Measurements from ENCODE around the gene CHD3. TPM values are rescaled to one million over a fixed set of nuclear protein-coding genes. Genes with fewer than 3 reads are reported as not detected.
A peak's percentile ranks its signal among the peaks of the same experiment; 100 is the strongest.

CHD3 gene
- total and polyA plus RNA-seq, 2 of the 13 experiments (the other 11 are each of a cell fraction or from before 2014, with no cell fraction given), result 2.7 to 3.7 TPM

- no peak for TF ChIP-seq ZNF512 (CRISPR knock-in tag; IDR thresholded peaks at IDR 0.05)
- TF ChIP-seq CERS6 (CRISPR knock-in tag; IDR thresholded peaks at IDR 0.05), result no peak
- TF ChIP-seq YY1 (IDR thresholded peaks at IDR 0.05; ENCODE audit: insufficient read depth, insufficient replicate concordance, low read depth, low read length), result peak; percentile 5
- no peak for TF ChIP-seq EHMT2 (IDR thresholded peaks at IDR 0.05; ENCODE audit: borderline replicate concordance, low read depth, low read length)
- no peak for TF ChIP-seq ATAD3A (CRISPR knock-in tag; IDR thresholded peaks at IDR 0.05)
- no peak for TF ChIP-seq NFYB (CRISPR knock-in tag; IDR thresholded peaks at IDR 0.05)
- no peak for TF ChIP-seq ISX (CRISPR knock-in tag; conservative IDR thresholded peaks at IDR 0.05)
- no peak; the same call in 1 of the 2 replicates for TF ChIP-seq SNAI1 (CRISPR knock-in tag; IDR thresholded peaks at IDR 0.05; ENCODE audit: borderline replicate concordance)
- TF ChIP-seq STAT5B (CRISPR knock-in tag; IDR thresholded peaks at IDR 0.05), result no peak
- peak; percentile 70; the same call in 1 of the 2 replicates for TF ChIP-seq PATZ1 (CRISPR knock-in tag; IDR thresholded peaks at IDR 0.05)
- TF ChIP-seq POLR2AphosphoS5 (IDR thresholded peaks at IDR 0.05; ENCODE audit: low read depth, low read length), result no peak; the same call in 1 of the 2 replicates
- TF ChIP-seq ZNF780A (CRISPR knock-in tag; IDR thresholded peaks at IDR 0.05), result no peak
- no peak for TF ChIP-seq ZNF510 (CRISPR knock-in tag; IDR thresholded peaks at IDR 0.05; ENCODE audit: low read depth)
- TF ChIP-seq ZNF567 (CRISPR knock-in tag; IDR thresholded peaks at IDR 0.05; ENCODE audit: borderline replicate concordance), result no peak
- no peak for TF ChIP-seq ERF (CRISPR knock-in tag; IDR thresholded peaks at IDR 0.05)
- TF ChIP-seq SIN3A (IDR thresholded peaks at IDR 0.05; ENCODE audit: borderline replicate concordance, low read depth, low read length), result peak; percentile 31; the same call in 1 of the 2 replicates
- peak; percentile 69; the same call in 1 of the 2 replicates for TF ChIP-seq ETV6 (CRISPR knock-in tag; conservative IDR thresholded peaks at IDR 0.05)
- TF ChIP-seq NFATC3 (CRISPR knock-in tag; IDR thresholded peaks at IDR 0.05), result no peak
- TF ChIP-seq PRDM4 (CRISPR knock-in tag; IDR thresholded peaks at IDR 0.05; ENCODE audit: borderline replicate concordance), result no peak
- TF ChIP-seq, protein P1, sequence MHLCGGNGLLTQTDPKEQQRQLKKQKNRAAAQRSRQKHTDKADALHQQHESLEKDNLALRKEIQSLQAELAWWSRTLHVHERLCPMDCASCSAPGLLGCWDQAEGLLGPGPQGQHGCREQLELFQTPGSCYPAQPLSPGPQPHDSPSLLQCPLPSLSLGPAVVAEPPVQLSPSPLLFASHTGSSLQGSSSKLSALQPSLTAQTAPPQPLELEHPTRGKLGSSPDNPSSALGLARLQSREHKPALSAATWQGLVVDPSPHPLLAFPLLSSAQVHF (CRISPR knock-in tag; IDR thresholded peaks at IDR 0.05), result no peak
- TF ChIP-seq ZNF558 (CRISPR knock-in tag; IDR thresholded peaks at IDR 0.05; ENCODE audit: borderline replicate concordance), result no peak
- no peak for TF ChIP-seq SCMH1 (CRISPR knock-in tag; IDR thresholded peaks at IDR 0.05; ENCODE audit: borderline replicate concordance)
These were observed 46.0 kb upstream of the CHD3 start (continued) for GRCh38 chr17:7842380-7843256.
